OCI-M2 (cell line): ENCODE results near the gene MADCAM1.

Experiments used
- DNase-seq: peaks from one replicate; lab custom pipeline; 2025; ENCODE audit not compliant: unreplicated experiment; lab: John Stamatoyannopoulos, UW

Gene MADCAM1

GRCh38 chr19:508204-509150, 12.2 kb downstream of the MADCAM1 start:
- no peak for DNase-seq

GRCh38 chr19:510606-511100, 14.4 kb downstream of the MADCAM1 start:
- no peak for DNase-seq

GRCh38 chr19:511101-511851, 15.0 kb downstream of the MADCAM1 start:
- DNase-seq = no peak

GRCh38 chr19:512547-513365, 16.5 kb downstream of the MADCAM1 start:
- no peak for DNase-seq

GRCh38 chr19:513368-514165, 17.3 kb downstream of the MADCAM1 start:
- DNase-seq = no peak

- no peak for DNase-seq
These were observed 17.9 kb downstream of the MADCAM1 start for GRCh38 chr19:514166-514663.

- DNase-seq = no peak
These were observed 21.7 kb downstream of the MADCAM1 start for GRCh38 chr19:517721-518597.

- no peak for DNase-seq
These were observed 22.4 kb downstream of the MADCAM1 start for GRCh38 chr19:518598-519231.

GRCh38 chr19:519449-519865, 23.2 kb downstream of the MADCAM1 start:
- DNase-seq = no peak

GRCh38 chr19:522726-523125, 26.4 kb downstream of the MADCAM1 start:
- no peak for DNase-seq

GRCh38 chr19:524062-524674, 27.9 kb downstream of the MADCAM1 start:
- no peak for DNase-seq

- DNase-seq = no peak
These were observed 28.7 kb downstream of the MADCAM1 start for GRCh38 chr19:525029-525428.

GRCh38 chr19:525857-526419, 29.7 kb downstream of the MADCAM1 start:
- no peak for DNase-seq

- no peak for DNase-seq
These were observed 34.1 kb downstream of the MADCAM1 start for GRCh38 chr19:530134-531008.

- no peak for DNase-seq
These were observed 34.9 kb downstream of the MADCAM1 start for GRCh38 chr19:531009-531752.
